Measurements from ENCODE around the gene ITPR2. TPM values are rescaled to one million over a fixed set of nuclear protein-coding genes. Genes with fewer than 3 reads are reported as not detected.

ITPR2 gene
- total and polyA plus RNA-seq, 2 of the 13 experiments (the other 11 are each of a cell fraction or from before 2014, with no cell fraction given): 31.9 to 81.9 TPM

DNA sequence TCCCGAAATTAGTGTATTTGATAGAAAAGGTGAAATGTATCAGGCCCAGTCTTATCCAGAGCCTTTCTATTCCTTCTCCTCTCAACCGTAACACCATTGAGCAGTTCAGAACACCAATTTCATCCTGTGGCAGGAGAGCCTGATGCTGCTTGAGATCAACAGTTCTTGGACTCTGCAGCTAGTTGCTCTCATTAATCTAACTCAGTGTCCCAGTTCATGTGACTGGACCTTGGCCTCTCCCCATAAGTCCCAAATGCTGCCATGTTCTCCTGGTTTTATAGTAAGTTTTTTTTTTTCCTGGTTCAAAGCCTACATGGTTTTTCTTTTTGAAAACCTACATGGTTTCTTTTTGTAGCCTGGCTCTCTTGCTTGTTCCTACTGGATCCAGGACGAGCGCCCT lies 293.9 kb downstream of the ITPR2 start:
- no peaks in the 10 kb centered on the region for H4K20me1 ChIP-seq (ENCODE audit: insufficient read depth, low read length)
- no peak for FAIRE-seq
- in situ Hi-C loops (cut with HindIII; ENCODE audit: extremely low pct_ligation_motif_present, low pct_unique_long_range_greater_than_20kb) (no loop called here), intact Hi-C loops (cut with micrococcal nuclease; ENCODE audit: unreplicated experiment) (no loop called here)
- H3K4me1 ChIP-seq (ENCODE audit: insufficient read depth, low read length): peaks cover 16% of the 10 kb centered on the region
- no peaks in the 10 kb centered on the region for H3K27me3 ChIP-seq (ENCODE audit: control insufficient read depth in 1 of 2, insufficient read depth in 2 of 2, low read length in 2 of 2)
- WGBS (ENCODE audit: low lambda C conversion rate): 98% methylated on average over 4 of the region's 4 CpGs
- POLR2A ChIA-PET: no interaction called here
- H3K4me2 ChIP-seq (ENCODE audit: low read depth, low read length): no peak overlapping the region
- no peak overlapping the region for H2AFZ ChIP-seq (ENCODE audit: low read length)
- peak; percentile 66 for ATAC-seq
- H3K79me2 ChIP-seq (ENCODE audit: insufficient read depth, low read length): no peaks in the 10 kb centered on the region
- TF ChIP-seq ZNF644 (CRISPR knock-in tag; IDR thresholded peaks at IDR 0.05; ENCODE audit: low read depth) (0 out of 2 replicates have a peak, but pooled peaks have one; percentile 43), HNF4A (CRISPR knock-in tag; IDR thresholded peaks at IDR 0.05) (peak; percentile 56), ZNF607 (CRISPR knock-in tag; IDR thresholded peaks at IDR 0.05; ENCODE audit: borderline replicate concordance) (no peak), NFE2 (CRISPR knock-in tag; IDR thresholded peaks at IDR 0.05) (no peak), ZNF737 (CRISPR knock-in tag; IDR thresholded peaks at IDR 0.05; ENCODE audit: borderline replicate concordance) (no peak), MZF1 (CRISPR knock-in tag; IDR thresholded peaks at IDR 0.05; ENCODE audit: borderline replicate concordance) (no peak), MAFG (CRISPR knock-in tag; IDR thresholded peaks at IDR 0.05) (no peak), KLF6 (CRISPR knock-in tag; IDR thresholded peaks at IDR 0.05) (no peak)
- TF ChIP-seq, protein P1, sequence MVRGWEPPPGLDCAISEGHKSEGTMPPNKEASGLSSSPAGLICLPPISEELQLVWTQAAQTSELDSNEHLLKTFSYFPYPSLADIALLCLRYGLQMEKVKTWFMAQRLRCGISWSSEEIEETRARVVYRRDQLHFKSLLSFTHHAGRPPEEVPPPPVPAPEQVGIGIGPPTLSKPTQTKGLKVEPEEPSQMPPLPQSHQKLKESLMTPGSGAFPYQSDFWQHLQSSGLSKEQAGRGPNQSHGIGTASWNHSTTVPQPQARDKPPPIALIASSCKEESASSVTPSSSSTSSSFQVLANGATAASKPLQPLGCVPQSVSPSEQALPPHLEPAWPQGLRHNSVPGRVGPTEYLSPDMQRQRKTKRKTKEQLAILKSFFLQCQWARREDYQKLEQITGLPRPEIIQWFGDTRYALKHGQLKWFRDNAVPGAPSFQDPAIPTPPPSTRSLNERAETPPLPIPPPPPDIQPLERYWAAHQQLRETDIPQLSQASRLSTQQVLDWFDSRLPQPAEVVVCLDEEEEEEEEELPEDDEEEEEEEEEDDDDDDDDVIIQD (CRISPR knock-in tag; IDR thresholded peaks at IDR 0.05; ENCODE audit: low read depth): 0 out of 2 replicates have a peak, but pooled peaks have one; percentile 43
- TF ChIP-seq, protein P2, sequence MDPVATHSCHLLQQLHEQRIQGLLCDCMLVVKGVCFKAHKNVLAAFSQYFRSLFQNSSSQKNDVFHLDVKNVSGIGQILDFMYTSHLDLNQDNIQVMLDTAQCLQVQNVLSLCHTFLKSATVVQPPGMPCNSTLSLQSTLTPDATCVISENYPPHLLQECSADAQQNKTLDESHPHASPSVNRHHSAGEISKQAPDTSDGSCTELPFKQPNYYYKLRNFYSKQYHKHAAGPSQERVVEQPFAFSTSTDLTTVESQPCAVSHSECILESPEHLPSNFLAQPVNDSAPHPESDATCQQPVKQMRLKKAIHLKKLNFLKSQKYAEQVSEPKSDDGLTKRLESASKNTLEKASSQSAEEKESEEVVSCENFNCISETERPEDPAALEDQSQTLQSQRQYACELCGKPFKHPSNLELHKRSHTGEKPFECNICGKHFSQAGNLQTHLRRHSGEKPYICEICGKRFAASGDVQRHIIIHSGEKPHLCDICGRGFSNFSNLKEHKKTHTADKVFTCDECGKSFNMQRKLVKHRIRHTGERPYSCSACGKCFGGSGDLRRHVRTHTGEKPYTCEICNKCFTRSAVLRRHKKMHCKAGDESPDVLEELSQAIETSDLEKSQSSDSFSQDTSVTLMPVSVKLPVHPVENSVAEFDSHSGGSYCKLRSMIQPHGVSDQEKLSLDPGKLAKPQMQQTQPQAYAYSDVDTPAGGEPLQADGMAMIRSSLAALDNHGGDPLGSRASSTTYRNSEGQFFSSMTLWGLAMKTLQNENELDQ (CRISPR knock-in tag; IDR thresholded peaks at IDR 0.05; ENCODE audit: borderline replicate concordance): no peak
- H3K9ac ChIP-seq (ENCODE audit: insufficient read depth, low read depth, low read length): no peak overlapping the region
- H3K36me3 ChIP-seq (replicated peaks in 1 of 2; ENCODE audit: control insufficient read depth in 1 of 2, insufficient read depth in 2 of 2, low read length in 2 of 2): peaks cover 15 to 26% of the 10 kb centered on the region in 2 experiments; a peak in 4 of 5 replicates
- no TSS peak for BruUV-seq (replicated peaks)
- no peak overlapping the region for H3K4me3 ChIP-seq (replicated peaks in 1 of 3; ENCODE audit: insufficient read depth in 1 of 3, low read depth in 2 of 3, low read length in 3 of 3)
- peak; percentile 12 for DNase-seq (ENCODE audit: low spot score)
- no peaks in the 10 kb centered on the region for H3K9me3 ChIP-seq (ENCODE audit: low read length)
- CTCF ChIA-PET (ENCODE audit: low intra/inter-chr PET ratio, low total read pairs): no interaction called here
- H3K27ac ChIP-seq (ENCODE audit: extremely low read length, insufficient read depth, low read length): peak overlapping the region; percentile 28
